ENCODE data around the gene CDC42BPB. TPM values are rescaled to one million over a fixed set of nuclear protein-coding genes. Genes with fewer than 3 reads are reported as not detected.
A peak's percentile ranks its signal among the peaks of the same experiment; 100 is the strongest.

Gene CDC42BPB
- total RNA-seq, 1 experiment from 2014 or later = 1.6 TPM

DNA sequence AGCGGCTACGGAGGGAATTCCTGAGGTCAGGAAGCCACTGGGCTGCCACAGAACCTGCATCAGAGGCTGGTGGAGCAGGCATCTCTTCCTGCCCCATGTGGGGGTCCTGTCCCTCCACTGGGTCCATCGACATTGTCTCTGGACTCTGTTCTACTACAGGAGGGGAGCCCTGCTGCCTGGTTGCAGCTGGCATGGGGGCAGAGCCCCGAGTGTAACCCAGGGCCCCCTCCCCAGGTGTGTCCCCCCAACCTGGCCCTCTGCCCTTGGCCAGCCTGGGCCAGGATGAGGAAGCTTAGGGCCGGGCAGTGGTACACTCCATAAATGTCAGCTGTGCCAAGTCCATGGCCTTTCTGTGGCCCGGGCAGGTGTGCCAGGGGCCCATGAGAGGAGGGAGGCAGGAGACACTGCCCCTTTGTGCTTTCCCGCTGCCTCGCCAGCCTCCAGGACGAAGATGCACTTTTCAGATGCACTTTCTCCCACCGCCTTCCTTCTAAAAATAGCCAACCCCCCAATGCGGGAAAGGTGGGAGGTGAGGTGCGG is 33.2 kb upstream of the CDC42BPB start:
- no peaks in the 10 kb centered on the region for H3K9me2 ChIP-seq (replicated peaks; ENCODE audit: insufficient read depth, low read length)
- H3K9me3 ChIP-seq (ENCODE audit: low read length) = no peaks in the 10 kb centered on the region
- H4K20me1 ChIP-seq (ENCODE audit: insufficient read depth, low read depth, low read length) = 0 out of 2 replicates have a peak, but pooled peaks cover 3% of the 10 kb centered on the region
- no peaks in the 10 kb centered on the region; the same call in 1 of the 2 replicates for H3K27me3 ChIP-seq (ENCODE audit: low read length)
- no peaks in the 10 kb centered on the region for H3K36me3 ChIP-seq (ENCODE audit: insufficient read depth, low read length)
- no peak overlapping the region for H3K4me3 ChIP-seq (ENCODE audit: low read length)
- no peak for DNase-seq
- H2AFZ ChIP-seq (ENCODE audit: low read length) = no peak overlapping the region
- H3K79me2 ChIP-seq (ENCODE audit: low read length) = no peaks in the 10 kb centered on the region
- H3K9ac ChIP-seq (ENCODE audit: low read length) = no peak overlapping the region
- no peak overlapping the region for H3K27ac ChIP-seq (ENCODE audit: low read length)
- peaks cover 16% of the 10 kb centered on the region for H3K4me1 ChIP-seq (ENCODE audit: low read length)
- peak overlapping the region; percentile 54 for H3K4me2 ChIP-seq (ENCODE audit: low read depth, low read length, poor library complexity, severe bottlenecking)

DNA sequence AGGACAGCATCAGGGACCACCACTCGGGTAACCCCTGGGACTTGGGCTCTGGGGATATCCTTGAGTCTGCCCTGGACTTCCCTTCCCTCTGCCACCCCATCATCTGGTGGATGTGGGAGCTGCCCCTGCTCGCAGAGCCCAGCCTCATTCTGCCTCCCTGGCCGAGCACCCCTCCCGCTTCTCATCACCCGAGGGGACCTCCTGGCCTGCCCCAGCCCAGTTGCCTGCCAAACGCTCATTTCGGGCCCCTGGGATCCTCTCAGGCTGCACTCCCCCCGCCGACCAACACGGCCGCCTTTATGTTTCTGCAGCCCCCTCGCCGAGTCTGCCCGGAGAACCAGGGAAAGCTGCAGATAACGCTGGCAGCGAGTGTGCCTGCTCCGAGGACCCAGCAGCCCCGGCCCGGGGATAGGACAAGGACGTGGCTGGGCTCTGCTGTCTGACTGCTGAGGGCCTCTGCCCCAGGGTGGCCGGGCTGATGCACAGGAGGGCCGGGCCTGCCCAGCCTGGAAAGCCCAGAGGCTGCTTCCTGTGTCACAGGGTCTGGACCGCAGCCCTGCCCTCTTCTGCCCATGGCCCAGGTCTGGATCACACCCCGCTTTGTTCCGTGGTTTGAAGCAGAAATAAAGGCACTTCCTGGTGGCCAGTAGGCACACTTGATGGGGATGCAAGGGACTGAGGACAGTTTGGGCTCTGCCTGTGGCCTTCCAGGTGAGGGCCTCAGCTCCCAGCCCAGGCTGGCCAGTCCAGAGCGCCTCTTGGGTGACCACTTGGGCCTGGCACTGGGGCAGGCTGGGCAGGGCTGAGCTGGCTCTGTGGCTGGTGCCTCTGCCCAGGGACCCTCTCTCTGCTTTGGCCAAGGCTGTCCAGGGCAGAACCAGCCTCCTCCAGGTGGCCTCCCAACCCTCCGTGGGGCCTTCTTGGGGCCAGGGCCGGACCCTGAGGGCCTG is 32.3 kb upstream of the CDC42BPB start:
- Histone ChIP-seq H2AFZ (ENCODE audit: low read length) (no peak overlapping the region), H3K4me3 (ENCODE audit: low read length) (no peak overlapping the region), H3K4me1 (ENCODE audit: low read length) (peaks cover 16% of the 10 kb centered on the region), H3K27me3 (ENCODE audit: low read length) (no peaks in the 10 kb centered on the region; the same call in 1 of the 2 replicates), H3K9ac (ENCODE audit: low read length) (no peak overlapping the region), H3K4me2 (ENCODE audit: low read depth, low read length, poor library complexity, severe bottlenecking) (no peak overlapping the region), H3K27ac (ENCODE audit: low read length) (no peak overlapping the region), H3K9me3 (ENCODE audit: low read length) (no peaks in the 10 kb centered on the region), H4K20me1 (ENCODE audit: insufficient read depth, low read depth, low read length) (no peaks in the 10 kb centered on the region), H3K9me2 (replicated peaks; ENCODE audit: insufficient read depth, low read length) (no peaks in the 10 kb centered on the region), H3K36me3 (ENCODE audit: insufficient read depth, low read length) (no peaks in the 10 kb centered on the region), H3K79me2 (ENCODE audit: low read length) (no peaks in the 10 kb centered on the region)
- DNase-seq = no peak

GRCh38 chr14:103088921-103089320 is 31.6 kb upstream of the CDC42BPB start:
- H3K4me2 ChIP-seq (ENCODE audit: low read depth, low read length, poor library complexity, severe bottlenecking) = no peak overlapping the region

DNA sequence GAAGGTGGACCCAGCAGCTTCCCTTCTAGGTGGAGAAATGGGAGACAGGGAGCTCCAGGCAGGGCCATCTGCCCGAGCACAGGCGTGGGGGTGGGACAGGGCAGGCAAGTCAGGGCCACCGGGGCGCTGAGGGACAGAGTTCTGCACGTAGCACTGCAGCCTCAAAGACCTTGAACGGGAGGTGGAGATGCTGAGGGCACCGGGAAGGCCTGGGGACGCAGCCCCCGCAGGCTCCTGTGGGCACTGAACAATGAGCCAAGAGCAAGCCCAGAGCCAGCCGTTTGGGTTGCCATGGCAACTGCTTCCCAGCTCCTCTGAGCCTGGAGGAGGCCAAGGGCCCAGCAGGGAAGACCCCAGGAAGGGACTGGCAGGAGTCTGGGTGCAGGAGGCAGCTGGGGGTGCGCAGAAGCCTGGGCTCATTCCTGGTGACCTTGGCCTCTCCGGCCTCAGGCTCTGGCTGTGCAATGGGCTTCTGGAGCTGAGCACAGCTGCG is 30.0 kb upstream of the CDC42BPB start:
- Histone ChIP-seq H4K20me1 (ENCODE audit: insufficient read depth, low read depth, low read length) (no peaks in the 10 kb centered on the region), H3K79me2 (ENCODE audit: low read length) (no peaks in the 10 kb centered on the region), H3K9me2 (replicated peaks; ENCODE audit: insufficient read depth, low read length) (no peaks in the 10 kb centered on the region), H2AFZ (ENCODE audit: low read length) (no peak overlapping the region), H3K4me1 (ENCODE audit: low read length) (peaks cover 16% of the 10 kb centered on the region), H3K9me3 (ENCODE audit: low read length) (no peaks in the 10 kb centered on the region), H3K36me3 (ENCODE audit: insufficient read depth, low read length) (no peaks in the 10 kb centered on the region), H3K4me3 (ENCODE audit: low read length) (no peak overlapping the region), H3K27me3 (ENCODE audit: low read length) (no peaks in the 10 kb centered on the region; the same call in 1 of the 2 replicates), H3K4me2 (ENCODE audit: low read depth, low read length, poor library complexity, severe bottlenecking) (no peak overlapping the region), H3K9ac (ENCODE audit: low read length) (no peak overlapping the region), H3K27ac (ENCODE audit: low read length) (no peak overlapping the region)
- DNase-seq = no peak

More at GRCh38 chr14:103088921-103089320, 31.6 kb upstream of the CDC42BPB start:
- no peaks in the 10 kb centered on the region; the same call in 1 of the 2 replicates for H3K27me3 ChIP-seq (ENCODE audit: low read length)
- no peak overlapping the region for H3K4me3 ChIP-seq (ENCODE audit: low read length)
- H3K9me3 ChIP-seq (ENCODE audit: low read length) = no peaks in the 10 kb centered on the region
- no peaks in the 10 kb centered on the region for H3K9me2 ChIP-seq (replicated peaks; ENCODE audit: insufficient read depth, low read length)
- no peak overlapping the region for H2AFZ ChIP-seq (ENCODE audit: low read length)
- no peak overlapping the region for H3K27ac ChIP-seq (ENCODE audit: low read length)
- no peak overlapping the region for H3K9ac ChIP-seq (ENCODE audit: low read length)
- H3K36me3 ChIP-seq (ENCODE audit: insufficient read depth, low read length) = no peaks in the 10 kb centered on the region
- no peaks in the 10 kb centered on the region for H4K20me1 ChIP-seq (ENCODE audit: insufficient read depth, low read depth, low read length)
- peaks cover 16% of the 10 kb centered on the region for H3K4me1 ChIP-seq (ENCODE audit: low read length)
- H3K79me2 ChIP-seq (ENCODE audit: low read length) = no peaks in the 10 kb centered on the region
- no peak for DNase-seq

- Histone ChIP-seq H3K4me1 (ENCODE audit: low read length) (peaks cover 15% of the 10 kb centered on the region), H3K4me2 (ENCODE audit: low read depth, low read length, poor library complexity, severe bottlenecking) (no peak overlapping the region), H3K79me2 (ENCODE audit: low read length) (no peaks in the 10 kb centered on the region), H3K9ac (ENCODE audit: low read length) (no peak overlapping the region), H3K27ac (ENCODE audit: low read length) (no peak overlapping the region), H2AFZ (ENCODE audit: low read length) (no peak overlapping the region), H3K27me3 (ENCODE audit: low read length) (no peaks in the 10 kb centered on the region; the same call in 1 of the 2 replicates), H3K9me3 (ENCODE audit: low read length) (no peaks in the 10 kb centered on the region), H4K20me1 (ENCODE audit: insufficient read depth, low read depth, low read length) (no peaks in the 10 kb centered on the region), H3K4me3 (ENCODE audit: low read length) (no peak overlapping the region), H3K36me3 (ENCODE audit: insufficient read depth, low read length) (no peaks in the 10 kb centered on the region), H3K9me2 (replicated peaks; ENCODE audit: insufficient read depth, low read length) (no peaks in the 10 kb centered on the region)
- DNase-seq = no peak
Measured at GRCh38 chr14:103086771-103087342, 29.5 kb upstream of the CDC42BPB start.

DNA sequence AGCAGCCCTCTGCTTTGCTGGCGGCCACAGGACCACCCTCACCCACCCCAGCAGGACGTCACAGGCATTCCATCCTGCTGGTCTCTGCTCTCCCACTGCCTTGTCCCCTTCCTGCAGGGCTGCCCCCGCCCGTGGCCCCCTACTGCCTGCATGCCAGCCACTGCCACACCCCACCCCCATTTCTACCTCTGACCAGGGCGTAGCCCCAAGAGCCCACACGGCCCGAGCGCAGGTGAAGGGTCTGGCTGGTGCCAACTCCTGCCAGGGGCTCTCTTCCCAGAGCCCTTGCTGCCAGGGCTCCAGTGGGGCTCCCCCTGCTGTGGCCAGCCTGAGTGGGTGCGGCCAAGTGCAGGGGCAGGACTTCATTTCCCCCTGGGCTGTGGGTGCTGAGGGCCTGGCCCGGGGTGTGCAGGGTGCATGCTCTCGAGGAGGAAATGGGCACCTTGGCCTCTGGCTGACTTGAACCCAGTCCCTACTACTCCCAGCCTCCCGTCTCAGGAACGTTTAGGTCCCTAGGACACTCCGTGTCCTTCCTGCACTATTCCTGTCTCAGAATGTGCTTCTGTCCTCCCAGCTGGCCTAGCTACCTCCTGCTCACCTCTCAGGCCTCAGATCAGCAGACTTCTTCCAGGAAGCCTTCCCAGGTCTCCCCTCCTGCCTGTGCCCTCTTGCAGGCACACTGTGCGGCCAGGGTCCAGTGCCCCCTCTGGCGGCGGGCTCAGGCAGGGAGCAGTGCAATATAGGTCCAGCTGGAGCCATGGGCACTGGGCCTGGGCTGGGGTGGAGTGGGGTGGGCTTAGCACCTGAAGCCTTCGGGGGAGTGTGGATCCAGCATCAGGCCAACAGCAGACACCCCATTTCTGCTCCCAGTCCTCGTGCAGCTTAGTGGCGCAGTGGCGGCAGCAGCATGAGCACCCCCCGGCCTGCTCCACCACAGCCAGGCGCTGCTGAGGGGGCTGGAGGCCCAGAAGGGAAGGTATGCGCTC is 28.1 kb upstream of the CDC42BPB start:
- Histone ChIP-seq H3K9me3 (ENCODE audit: low read length) (no peaks in the 10 kb centered on the region), H3K9ac (ENCODE audit: low read length) (no peak overlapping the region), H3K36me3 (ENCODE audit: insufficient read depth, low read length) (no peaks in the 10 kb centered on the region), H3K4me1 (ENCODE audit: low read length) (peaks cover 6% of the 10 kb centered on the region), H3K27me3 (ENCODE audit: low read length) (no peaks in the 10 kb centered on the region), H3K4me2 (ENCODE audit: low read depth, low read length, poor library complexity, severe bottlenecking) (no peak overlapping the region), H4K20me1 (ENCODE audit: insufficient read depth, low read depth, low read length) (no peaks in the 10 kb centered on the region), H2AFZ (ENCODE audit: low read length) (no peak overlapping the region), H3K27ac (ENCODE audit: low read length) (no peak overlapping the region), H3K9me2 (replicated peaks; ENCODE audit: insufficient read depth, low read length) (no peaks in the 10 kb centered on the region), H3K4me3 (ENCODE audit: low read length) (no peak overlapping the region), H3K79me2 (ENCODE audit: low read length) (no peaks in the 10 kb centered on the region)
- DNase-seq = no peak

DNA sequence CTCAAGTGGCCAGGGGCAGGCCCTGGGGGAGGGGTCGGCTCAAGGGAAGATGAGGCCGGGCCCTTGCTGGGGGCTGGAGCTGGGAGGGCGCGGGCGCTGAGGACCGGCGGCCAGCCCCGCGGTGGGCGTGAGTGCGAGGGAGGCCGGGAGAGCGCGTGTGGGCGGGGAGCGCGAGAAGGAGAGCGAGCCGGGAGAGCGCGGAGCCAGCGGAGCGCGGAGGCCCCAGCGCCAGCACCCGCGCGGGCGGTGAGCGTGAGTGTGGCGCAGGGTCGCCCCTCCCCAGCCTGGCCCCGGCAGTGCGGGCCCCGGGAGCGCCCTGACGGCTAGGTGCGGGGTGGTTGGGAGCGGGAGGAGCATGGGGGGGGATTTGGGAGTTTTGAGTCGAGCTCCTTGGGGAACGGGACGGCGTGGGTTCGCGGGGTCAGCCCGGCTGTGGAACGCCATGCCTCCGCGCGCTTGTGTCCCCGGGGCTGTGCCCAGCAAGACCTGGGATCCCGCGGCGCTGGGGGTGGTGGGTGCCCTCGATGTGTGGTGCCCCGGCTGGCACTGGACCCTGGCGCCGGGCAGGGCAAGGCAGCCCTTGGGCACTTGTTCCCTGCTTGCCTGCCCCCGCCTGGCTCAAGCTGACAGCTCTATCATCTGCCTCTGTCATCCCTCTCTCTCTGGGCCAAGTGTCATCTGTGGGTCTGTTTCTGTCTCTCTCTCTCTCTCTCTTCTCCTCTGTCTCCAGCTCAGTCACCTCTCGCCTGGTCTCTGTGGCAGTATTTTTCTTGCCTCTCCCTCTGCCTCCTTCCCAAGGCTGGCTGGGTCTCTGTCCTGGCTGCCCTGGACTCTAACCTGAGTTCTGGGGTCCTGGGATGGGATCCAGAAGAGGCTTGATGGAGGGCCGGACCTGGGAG is 26.9 kb upstream of the CDC42BPB start, which contains the start of gene LBHD2:
LBHD2 (plus strand) TSS at position 190 of the 899 bp plus-strand sequence. CDS start 1,803 bp downstream, outside the sequence.
- Histone ChIP-seq H3K4me1 (ENCODE audit: low read length) (peaks cover 5% of the 10 kb centered on the region), H3K9ac (ENCODE audit: low read length) (no peak within 1 kb of the TSS), H3K4me2 (ENCODE audit: low read depth, low read length, poor library complexity, severe bottlenecking) (no peak within 1 kb of the TSS), H3K36me3 (ENCODE audit: insufficient read depth, low read length) (no peaks in the 10 kb centered on the region), H3K79me2 (ENCODE audit: low read length) (no peaks in the 10 kb centered on the region), H4K20me1 (ENCODE audit: insufficient read depth, low read depth, low read length) (no peaks in the 10 kb centered on the region), H2AFZ (ENCODE audit: low read length) (no peak within 1 kb of the TSS), H3K27me3 (ENCODE audit: low read length) (no peaks in the 10 kb centered on the region), H3K27ac (ENCODE audit: low read length) (no peak within 1 kb of the TSS), H3K9me3 (ENCODE audit: low read length) (no peaks in the 10 kb centered on the region), H3K4me3 (ENCODE audit: low read length) (no peak within 1 kb of the TSS), H3K9me2 (replicated peaks; ENCODE audit: insufficient read depth, low read length) (no peaks in the 10 kb centered on the region)
- DNase-seq = no peak
